Epithelial cell of proximal tubule (primary cell): ENCODE data around the gene ZNF213. TPM values are rescaled to one million over a fixed set of nuclear protein-coding genes. Genes with fewer than 3 reads are reported as not detected.
"Not testable (repeated sequence)": the region's sequence is repeated elsewhere in the genome, so short reads cannot be mapped to it uniquely, and the experiment has no call there.

Experiments used
- DNase-seq: peaks from one replicate; pipeline ENCODE4 v3.0.0-alpha.2; 2011; ENCODE audit warnings: low read depth
- H3K4me3 ChIP-seq: 2 replicates; pipeline ENCODE4 v1.5.1; 2011; ENCODE audit warnings: low read depth, mild to moderate bottlenecking, low read length
- total RNA-seq: library from RNA; depleted of rRNA; stranded (reverse); fragments of >200 nt; gene quantifications from 2 replicates; pipeline ENCODE4 v1.2.3, GENCODE V29; 2015
- TF ChIP-seq, protein P1 (sequence below): conservative IDR thresholded peaks from 2 replicates; pipeline ENCODE4 v1.5.1; 2012; ENCODE audit warnings: low read depth, mild to moderate bottlenecking, low read length

ZNF213 gene
- total RNA-seq, 1 donor from 2014 or later = 2.4 TPM

GRCh38 chr16:3133844-3134243 is 985 bp upstream of the ZNF213 start:
- TF ChIP-seq, protein P1, sequence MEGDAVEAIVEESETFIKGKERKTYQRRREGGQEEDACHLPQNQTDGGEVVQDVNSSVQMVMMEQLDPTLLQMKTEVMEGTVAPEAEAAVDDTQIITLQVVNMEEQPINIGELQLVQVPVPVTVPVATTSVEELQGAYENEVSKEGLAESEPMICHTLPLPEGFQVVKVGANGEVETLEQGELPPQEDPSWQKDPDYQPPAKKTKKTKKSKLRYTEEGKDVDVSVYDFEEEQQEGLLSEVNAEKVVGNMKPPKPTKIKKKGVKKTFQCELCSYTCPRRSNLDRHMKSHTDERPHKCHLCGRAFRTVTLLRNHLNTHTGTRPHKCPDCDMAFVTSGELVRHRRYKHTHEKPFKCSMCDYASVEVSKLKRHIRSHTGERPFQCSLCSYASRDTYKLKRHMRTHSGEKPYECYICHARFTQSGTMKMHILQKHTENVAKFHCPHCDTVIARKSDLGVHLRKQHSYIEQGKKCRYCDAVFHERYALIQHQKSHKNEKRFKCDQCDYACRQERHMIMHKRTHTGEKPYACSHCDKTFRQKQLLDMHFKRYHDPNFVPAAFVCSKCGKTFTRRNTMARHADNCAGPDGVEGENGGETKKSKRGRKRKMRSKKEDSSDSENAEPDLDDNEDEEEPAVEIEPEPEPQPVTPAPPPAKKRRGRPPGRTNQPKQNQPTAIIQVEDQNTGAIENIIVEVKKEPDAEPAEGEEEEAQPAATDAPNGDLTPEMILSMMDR = no peak
- no peak for DNase-seq
- peak overlapping the region; percentile 99 for H3K4me3 ChIP-seq

DNA sequence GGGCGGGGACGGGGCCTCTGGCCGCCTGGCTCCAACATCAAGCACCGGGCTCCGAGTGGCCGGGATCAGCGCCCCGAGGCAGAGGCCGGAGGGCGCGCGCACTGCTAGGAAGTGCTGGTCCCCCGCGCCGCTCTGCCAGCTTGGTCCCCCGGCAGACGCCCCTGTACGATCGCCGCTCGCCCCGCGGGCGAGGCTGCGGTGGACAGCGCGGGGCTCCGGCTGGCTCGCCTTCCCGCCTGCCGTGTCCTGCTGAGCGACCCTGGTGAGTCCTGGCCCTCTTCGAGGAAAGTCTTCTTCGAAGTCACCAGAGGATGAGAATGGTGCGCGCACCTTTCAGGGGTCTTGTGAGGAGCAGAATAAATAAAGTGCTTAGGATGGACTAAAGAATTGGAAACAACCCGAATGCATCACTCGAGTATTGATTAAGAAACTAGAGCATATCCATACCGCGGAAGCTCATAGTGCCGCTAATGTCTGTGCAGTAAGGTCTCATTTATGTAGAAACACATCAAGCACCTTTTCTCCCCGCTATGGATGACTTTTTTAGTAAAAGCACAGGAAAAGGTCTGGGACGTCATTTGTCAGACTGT is 392 bp downstream of the ZNF213 start:
- no peak for DNase-seq
- H3K4me3 ChIP-seq = peak overlapping the region; percentile 99

GRCh38 chr16:3137267-3137666 is 2.4 kb downstream of the ZNF213 start:
- TF ChIP-seq, protein P1 = no peak
- no peak for DNase-seq
- H3K4me3 ChIP-seq = no peak overlapping the region

More for the DNA sequence above, 392 bp downstream of the ZNF213 start:
- TF ChIP-seq, protein P1 = no peak

- H3K4me3 ChIP-seq = no peak overlapping the region
- TF ChIP-seq, protein P1 = no peak
- no peak for DNase-seq
Observed at GRCh38 chr16:3138342-3138741, 3.5 kb downstream of the ZNF213 start.

GRCh38 chr16:3138823-3139426 is 4.1 kb downstream of the ZNF213 start:
- TF ChIP-seq, protein P1 = no peak
- no peak for DNase-seq
- no peak overlapping the region for H3K4me3 ChIP-seq

DNA sequence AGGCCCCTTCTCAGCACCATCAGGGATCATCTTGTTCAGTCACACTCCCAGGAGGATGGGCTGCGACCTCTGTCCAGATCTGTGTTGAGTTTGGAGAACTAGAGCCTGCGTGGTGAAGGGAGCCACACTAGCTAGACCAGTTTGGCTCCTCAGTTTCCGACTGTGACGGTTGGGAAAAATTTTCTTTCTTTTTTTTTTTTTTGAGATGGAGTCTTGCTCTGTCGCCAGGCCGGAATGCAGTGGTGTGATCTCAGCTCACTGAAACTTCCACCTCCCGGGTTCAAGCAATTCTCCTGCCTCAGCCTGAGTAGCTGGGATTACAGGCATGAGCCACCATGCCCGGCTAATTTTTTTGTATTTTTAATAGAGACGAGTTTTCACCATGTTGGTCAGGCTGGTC is 4.7 kb downstream of the ZNF213 start:
- not testable (repeated sequence) for DNase-seq, H3K4me3 ChIP-seq

- no peak for DNase-seq
- TF ChIP-seq, protein P1 = no peak
- no peak overlapping the region for H3K4me3 ChIP-seq
Observed at GRCh38 chr16:3140603-3141427, 6.0 kb downstream of the ZNF213 start.
